ENCODE data around the gene WDR18.

DNA sequence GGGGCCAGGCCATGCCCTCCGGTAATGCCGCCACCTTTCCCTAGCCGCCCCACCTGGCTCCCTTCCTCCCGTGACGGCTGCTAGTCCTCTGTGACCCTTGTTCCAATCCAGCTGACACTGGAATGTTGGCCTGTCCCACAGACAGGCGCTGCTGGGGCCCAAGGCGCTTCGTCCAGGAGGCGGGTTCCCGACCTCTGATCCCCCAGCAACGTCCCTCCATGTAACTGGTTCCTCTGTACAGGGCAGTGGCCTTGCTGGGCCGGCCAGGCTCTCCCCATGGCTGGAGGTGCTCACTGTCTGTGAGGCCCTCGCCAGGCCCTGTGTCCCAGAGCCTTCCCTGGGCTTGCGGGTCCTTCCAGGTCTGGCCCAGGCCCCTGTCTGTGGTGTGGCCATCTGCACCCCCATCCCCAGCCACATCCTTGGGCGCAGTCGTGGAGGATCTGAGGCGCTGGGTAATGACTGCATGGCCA, 9.3 kb downstream of the WDR18 start:
- TF ChIP-seq, protein P1, sequence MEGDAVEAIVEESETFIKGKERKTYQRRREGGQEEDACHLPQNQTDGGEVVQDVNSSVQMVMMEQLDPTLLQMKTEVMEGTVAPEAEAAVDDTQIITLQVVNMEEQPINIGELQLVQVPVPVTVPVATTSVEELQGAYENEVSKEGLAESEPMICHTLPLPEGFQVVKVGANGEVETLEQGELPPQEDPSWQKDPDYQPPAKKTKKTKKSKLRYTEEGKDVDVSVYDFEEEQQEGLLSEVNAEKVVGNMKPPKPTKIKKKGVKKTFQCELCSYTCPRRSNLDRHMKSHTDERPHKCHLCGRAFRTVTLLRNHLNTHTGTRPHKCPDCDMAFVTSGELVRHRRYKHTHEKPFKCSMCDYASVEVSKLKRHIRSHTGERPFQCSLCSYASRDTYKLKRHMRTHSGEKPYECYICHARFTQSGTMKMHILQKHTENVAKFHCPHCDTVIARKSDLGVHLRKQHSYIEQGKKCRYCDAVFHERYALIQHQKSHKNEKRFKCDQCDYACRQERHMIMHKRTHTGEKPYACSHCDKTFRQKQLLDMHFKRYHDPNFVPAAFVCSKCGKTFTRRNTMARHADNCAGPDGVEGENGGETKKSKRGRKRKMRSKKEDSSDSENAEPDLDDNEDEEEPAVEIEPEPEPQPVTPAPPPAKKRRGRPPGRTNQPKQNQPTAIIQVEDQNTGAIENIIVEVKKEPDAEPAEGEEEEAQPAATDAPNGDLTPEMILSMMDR (IDR thresholded peaks at IDR 0.05), result no peak
- no peak for TF ChIP-seq ZFX (IDR thresholded peaks at IDR 0.05; ENCODE audit: borderline replicate concordance)
